H1 (cell line): ENCODE measurements around the gene FRZB. TPM values are rescaled to one million over a fixed set of nuclear protein-coding genes. Genes with fewer than 3 reads are reported as not detected.

Experiments
- CTCF ChIA-PET: fragments of 300-600 bp; sonication (Branson Sonifier 250); formaldehyde crosslinking; loops from one replicate; lab custom pipeline; 2021; ENCODE audit not compliant: partially characterized antibody; lab: Charles Lee
- POLR2A ChIA-PET: fragments of 300-600 bp; sonication (Branson Sonifier 250); formaldehyde crosslinking; loops from one replicate; lab custom pipeline; 2021; ENCODE audit warnings: inconsistent platforms; ENCODE audit not compliant: partially characterized antibody; lab: Charles Lee
- DNase-seq, 2 experiments: peaks; one replicate each; pipeline versions ENCODE4 v3.0.0 to v3.0.0-alpha.2; 2010 to 2022; ENCODE audit warnings: low spot score in 2 of 2, low read depth in 1 of 2, mixed read lengths in 1 of 2
- FAIRE-seq: peaks from 2 replicates; lab custom pipeline; 2011; peaks lifted over from hg19 to GRCh38; lab: Jason Lieb, UNC
- H2AFZ ChIP-seq: 2 replicates; pipeline ENCODE4 v1.8.1; 2012; ENCODE audit warnings: low read length, inconsistent platforms
- H2AK5ac ChIP-seq: 2 replicates; pipeline ENCODE4 v1.6.1; 2013; ENCODE audit warnings: low read depth, low read length
- H2BK120ac ChIP-seq: replicated peaks from 2 replicates; pipeline ENCODE3; 2013; ENCODE audit warnings: low read depth, low read length, inconsistent platforms
- H2BK12ac ChIP-seq: 2 replicates; pipeline ENCODE4 v1.6.1; 2013; ENCODE audit warnings: low read depth, low read length
- H2BK15ac ChIP-seq: 2 replicates; pipeline ENCODE4 v1.6.1; 2013; ENCODE audit warnings: low read length
- H2BK20ac ChIP-seq: 2 replicates; pipeline ENCODE4 v1.6.1; 2013; ENCODE audit warnings: low read length
- H2BK5ac ChIP-seq: 2 replicates; pipeline ENCODE4 v1.6.1; 2013; ENCODE audit warnings: low read depth, low read length
- H3K14ac ChIP-seq: 2 replicates; pipeline ENCODE4 v1.6.1; 2013; ENCODE audit warnings: inconsistent platforms; ENCODE audit not compliant: insufficient read length
- H3K18ac ChIP-seq: 2 replicates; pipeline ENCODE4 v1.6.1; 2013; ENCODE audit warnings: low read length; ENCODE audit errors: extremely low read depth
- H3K23ac ChIP-seq: 2 replicates; pipeline ENCODE4 v1.6.1; 2013; ENCODE audit warnings: inconsistent platforms; ENCODE audit not compliant: insufficient read length
- H3K23me2 ChIP-seq: 2 replicates; pipeline ENCODE4 v1.6.1; 2013; ENCODE audit warnings: low read depth, low read length
- H3K27ac ChIP-seq: 2 replicates; pipeline ENCODE4 v1.6.1; 2011; ENCODE audit warnings: low read depth, low read length, inconsistent platforms
- H3K27me3 ChIP-seq, 4 experiments: replicated peaks in 1 of 4; 1 replicate in 1 of 4; 2 replicates in 3 of 4; pipeline versions ENCODE4 v1.6.1 to v1.8.1; 2011 to 2013; ENCODE audit warnings: low read length in 3 of 4, mild to moderate bottlenecking in 3 of 4, inconsistent platforms in 2 of 4, mixed read lengths in 2 of 4, moderate library complexity in 1 of 4; ENCODE audit not compliant: control insufficient read depth in 3 of 4, insufficient read depth in 3 of 4; ENCODE audit errors: extremely low read depth in 1 of 4
- H3K36me3 ChIP-seq, 4 experiments: 2 replicates each; pipeline versions ENCODE4 v1.6.1 to v1.8.1; 2011 to 2013; ENCODE audit warnings: mild to moderate bottlenecking in 4 of 4, low read length in 3 of 4, moderate library complexity in 2 of 4, control low read depth in 1 of 4, inconsistent platforms in 1 of 4; ENCODE audit not compliant: insufficient read depth in 4 of 4, control insufficient read depth in 2 of 4
- H3K4ac ChIP-seq: replicated peaks from 2 replicates; pipeline ENCODE3; 2013; ENCODE audit warnings: low read length, low read depth, mixed read lengths, inconsistent platforms; ENCODE audit not compliant: insufficient read length
- H3K4me1 ChIP-seq, 4 experiments: replicated peaks in 1 of 4; 1 replicate in 1 of 4; 2 replicates in 3 of 4; pipeline versions ENCODE4 v1.6.1 to v1.8.1; 2011 to 2013; ENCODE audit warnings: low read length in 3 of 4, inconsistent platforms in 2 of 4, mixed read lengths in 1 of 4; ENCODE audit not compliant: insufficient read depth in 4 of 4, control insufficient read depth in 3 of 4
- H3K4me2 ChIP-seq, 2 experiments: 2 replicates each; pipeline versions ENCODE4 v1.6.1 to v1.8.1; 2011 to 2013; ENCODE audit warnings: low read depth in 2 of 2, low read length in 2 of 2, control low read depth in 1 of 2, inconsistent platforms in 1 of 2, mild to moderate bottlenecking in 1 of 2; ENCODE audit not compliant: insufficient read depth in 1 of 2
- H3K4me3 ChIP-seq, 4 experiments: fragments of 200-600, 300-600 bp in 1 of 4; sonication (generic), shearing (Covaris generic), sonication (Bioruptor Twin) in 1 of 4; 2 replicates each; pipeline versions ENCODE4 v1.5.1 to v1.8.1; 2011 to 2016; ENCODE audit warnings: low read length in 4 of 4, low read depth in 3 of 4, control low read depth in 2 of 4, inconsistent platforms in 2 of 4, mild to moderate bottlenecking in 2 of 4, mixed read lengths in 1 of 4, moderate library complexity in 1 of 4; ENCODE audit not compliant: insufficient read depth in 2 of 4; ENCODE audit errors: extremely low read depth in 1 of 4
- H3K56ac ChIP-seq: replicated peaks from 2 replicates; pipeline ENCODE3; 2013; ENCODE audit warnings: low read depth, mild to moderate bottlenecking, mixed read lengths, low read length, inconsistent platforms; ENCODE audit not compliant: insufficient read length
- H3K79me1 ChIP-seq: 2 replicates; pipeline ENCODE4 v1.6.1; 2013; ENCODE audit warnings: low read depth, low read length, control low read depth
- H3K79me2 ChIP-seq, 2 experiments: 2 replicates each; pipeline versions ENCODE4 v1.6.1 to v1.8.1; 2012 to 2013; ENCODE audit warnings: low read length in 2 of 2, mild to moderate bottlenecking in 2 of 2, inconsistent platforms in 1 of 2; ENCODE audit not compliant: insufficient read depth in 2 of 2, control insufficient read depth in 1 of 2
- H3K9ac ChIP-seq, 4 experiments: replicated peaks in 1 of 4; 1 replicate in 1 of 4; 2 replicates in 3 of 4; pipeline versions ENCODE4 v1.6.1 to v1.8.1; 2011 to 2013; ENCODE audit warnings: low read depth in 3 of 4, low read length in 3 of 4, control low read depth in 2 of 4, mild to moderate bottlenecking in 2 of 4, moderate library complexity in 2 of 4, inconsistent platforms in 1 of 4; ENCODE audit errors: extremely low read depth in 1 of 4
- H3K9me3 ChIP-seq, 2 experiments: 2 replicates each; pipeline versions ENCODE4 v1.6.1 to v1.8.1; 2012 to 2013; ENCODE audit warnings: mild to moderate bottlenecking in 2 of 2, moderate library complexity in 2 of 2, control low read depth in 1 of 2, inconsistent platforms in 1 of 2, low read depth in 1 of 2, low read length in 1 of 2, mixed read lengths in 1 of 2; ENCODE audit not compliant: insufficient read depth in 2 of 2
- H4K20me1 ChIP-seq, 2 experiments: replicated peaks in 1 of 2; 2 replicates each; pipeline versions ENCODE3 to v1.8.1; 2011 to 2013; ENCODE audit warnings: inconsistent platforms in 2 of 2, low read length in 2 of 2, mild to moderate bottlenecking in 1 of 2; ENCODE audit not compliant: insufficient read depth in 2 of 2, control insufficient read depth in 1 of 2
- H4K5ac ChIP-seq: 2 replicates; pipeline ENCODE4 v1.6.1; 2013; ENCODE audit warnings: low read length, low read depth, mixed read lengths, inconsistent platforms; ENCODE audit not compliant: insufficient read length
- H4K8ac ChIP-seq: 2 replicates; pipeline ENCODE4 v1.8.0; 2013; ENCODE audit warnings: mild to moderate bottlenecking, moderate library complexity, low read length, inconsistent platforms; ENCODE audit not compliant: insufficient read depth; ENCODE audit errors: extremely low read depth
- H4K91ac ChIP-seq: replicated peaks from 2 replicates; pipeline ENCODE3; 2013; ENCODE audit warnings: low read length, mixed read lengths, inconsistent platforms; ENCODE audit not compliant: insufficient read length
- ATF3 ChIP-seq: IDR thresholded peaks from 2 replicates; pipeline ENCODE4 v1.6.1; 2011; ENCODE audit warnings: low read depth, mild to moderate bottlenecking, low read length; ENCODE audit not compliant: insufficient read depth
- BCL11A ChIP-seq, 2 experiments: IDR thresholded peaks; one replicate each; pipeline ENCODE4 v1.6.1; 2011; ENCODE audit warnings: low read depth in 2 of 2, low read length in 2 of 2, mild to moderate bottlenecking in 2 of 2
- CTBP2 ChIP-seq: IDR thresholded peaks from 2 replicates; pipeline ENCODE4 v1.7.0; 2011; ENCODE audit warnings: borderline replicate concordance, mild to moderate bottlenecking, moderate library complexity, mixed read lengths, low read length; ENCODE audit not compliant: insufficient read depth, insufficient read length
- FOSL1 ChIP-seq: IDR thresholded peaks from 2 replicates; pipeline ENCODE4 v1.6.1; 2011; ENCODE audit warnings: mild to moderate bottlenecking, low read depth, low read length, moderate library complexity; ENCODE audit not compliant: insufficient read depth
- KDM4A ChIP-seq: IDR thresholded peaks from one replicate; pipeline ENCODE4 v1.7.1; 2012; ENCODE audit warnings: low read depth, mild to moderate bottlenecking, moderate library complexity, low read length, inconsistent platforms; ENCODE audit not compliant: severe bottlenecking
- KDM5A ChIP-seq: fragments of 200-600 bp; IDR thresholded peaks from 2 replicates; pipeline ENCODE4 v1.7.1; 2012; ENCODE audit warnings: mild to moderate bottlenecking, low read length, inconsistent platforms, mixed read lengths
- NANOG ChIP-seq: IDR thresholded peaks from 2 replicates; pipeline ENCODE4 v1.6.1; 2011; ENCODE audit warnings: low read length, low read depth, mild to moderate bottlenecking, inconsistent platforms; ENCODE audit not compliant: insufficient read depth, poor library complexity, severe bottlenecking
- POLR2AphosphoS5 ChIP-seq: IDR thresholded peaks from 2 replicates; pipeline ENCODE4 v1.6.1; 2011; ENCODE audit warnings: low read depth, low read length
- RXRA ChIP-seq: IDR thresholded peaks from 2 replicates; pipeline ENCODE4 v1.6.1; 2011; ENCODE audit warnings: low read depth, mild to moderate bottlenecking, low read length, moderate library complexity; ENCODE audit not compliant: insufficient read depth
- SIN3A ChIP-seq, 2 experiments: IDR thresholded peaks in 1 of 2; conservative IDR thresholded peaks in 1 of 2; 2 replicates each; pipeline ENCODE4 v1.6.1; 2011 to 2012; ENCODE audit warnings: low read length in 2 of 2, improper control_type of control experiment in 1 of 2, low read depth in 1 of 2, mild to moderate bottlenecking in 1 of 2
- TAF1 ChIP-seq: IDR thresholded peaks from 2 replicates; pipeline ENCODE4 v1.6.1; 2011; ENCODE audit warnings: mild to moderate bottlenecking, low read depth, low read length
- USF2 ChIP-seq: IDR thresholded peaks from 2 replicates; pipeline ENCODE4 v1.6.1; 2011; ENCODE audit warnings: low read length, improper control_type of control experiment
- WGBS, 2 experiments: shearing (Covaris generic) in 1 of 2; methylation state at CpG; one replicate each; pipeline versions ENCODE4 v1.1.6 to v1.1.7; 2013 to 2015; ENCODE audit warnings: low lambda C conversion rate in 2 of 2, mixed read lengths in 2 of 2, inconsistent platforms in 1 of 2, low coverage in 1 of 2, missing lambda C conversion rate in 1 of 2; ENCODE audit not compliant: insufficient replicate concordance in 2 of 2, insufficient coverage in 1 of 2, insufficient read length in 1 of 2; ENCODE audit errors: extremely low coverage in 1 of 2, missing lambda C conversion rate in 1 of 2; 5-methylcytosine and 5-hydroxymethylcytosine counted together
- polyA plus RNA-seq, 7 experiments: library from polyadenylated mRNA; depleted of rRNA in 3 of 7; stranded (reverse) in 5 of 7; unstranded in 2 of 7; fragments of >200 nt in 5 of 7; fragments of 200-250 nt in 2 of 7; gene quantifications; 1 replicate in 5 of 7; 2 replicates in 1 of 7; 4 replicates in 1 of 7; pipeline versions ENCODE4 v1.2.1 to v1.2.3, GENCODE V29; 2011 to 2013; ENCODE audit warnings: missing spikeins in 2 of 7, mixed read lengths in 2 of 7
- total RNA-seq: library from RNA; stranded (reverse); fragmentation: NEBNext Ultra II Directional; extraction: Animal tissue kit (Norgen Biotek cat#: 25700); gene quantifications from 2 replicates; pipeline ENCODE4 v1.2.1, GENCODE V29; 2021

The FRZB gene
- total and polyA plus RNA-seq, 2 of the 8 experiments (the other 6 are each of a cell fraction or from before 2014, with no cell fraction given), result 4.4 to 4.6 TPM

DNA sequence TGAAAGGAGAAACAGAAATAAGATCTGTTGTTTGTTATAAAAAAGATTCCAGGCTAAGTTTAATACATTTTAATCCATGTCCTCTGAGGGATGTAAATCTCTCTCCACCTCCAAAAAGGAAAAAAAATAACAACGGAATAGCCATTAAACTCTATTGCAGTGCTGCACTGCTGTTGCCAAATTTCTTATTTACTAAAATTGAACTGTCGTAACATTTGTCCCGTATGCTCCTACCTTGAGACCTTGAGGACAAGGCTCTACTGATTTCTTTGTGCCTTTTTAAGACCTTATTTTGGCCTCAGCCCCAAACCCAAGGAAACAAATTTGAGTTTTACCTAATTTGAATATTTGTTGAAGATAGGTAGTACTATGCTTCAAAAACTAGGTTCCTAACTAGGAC lies 56.4 kb downstream of the FRZB start:
- H2BK20ac ChIP-seq, result no peak overlapping the region
- H4K8ac ChIP-seq, result no peak overlapping the region
- POLR2A ChIA-PET, result no interaction called here
- H3K27ac ChIP-seq, result no peak overlapping the region
- no peaks in the 10 kb centered on the region for H3K27me3 ChIP-seq
- no peak overlapping the region for H2BK12ac ChIP-seq
- H3K23ac ChIP-seq, result no peak overlapping the region
- no peak overlapping the region for H3K4me3 ChIP-seq
- no peaks in the 10 kb centered on the region for H3K79me1 ChIP-seq
- FAIRE-seq (no peak), DNase-seq (no peak)
- H4K91ac ChIP-seq, result no peak overlapping the region
- H3K23me2 ChIP-seq, result no peaks in the 10 kb centered on the region
- no peak overlapping the region for H2BK5ac ChIP-seq
- H3K14ac ChIP-seq, result no peak overlapping the region
- no peak overlapping the region for H4K5ac ChIP-seq
- WGBS, 2 experiments, result 83% methylated on average over 3 of the region's 3 CpGs; no CpG with 5 or more reads in 1 of the 2 experiments
- no peaks in the 10 kb centered on the region for H3K9me3 ChIP-seq
- H3K4me2 ChIP-seq, result no peak overlapping the region
- H3K18ac ChIP-seq, result no peak overlapping the region
- no peaks in the 10 kb centered on the region for H3K36me3 ChIP-seq
- CTCF ChIA-PET, result interaction anchor here (0.8 to 1.6 kb wide), 3 partner anchors 42 to 569 kb away, joined by 3 to 8 read pairs (median 3); no protein-coding TSS in a partner anchor
- H3K9ac ChIP-seq, result no peak overlapping the region
- no peak overlapping the region for H3K56ac ChIP-seq
- H2BK120ac ChIP-seq, result no peak overlapping the region
- H3K4ac ChIP-seq, result no peak overlapping the region
- H2BK15ac ChIP-seq, result no peak overlapping the region
- H4K20me1 ChIP-seq, result no peaks in the 10 kb centered on the region
- no peaks in the 10 kb centered on the region for H3K79me2 ChIP-seq
- no peak overlapping the region for H2AK5ac ChIP-seq
- H3K4me1 ChIP-seq, result no peaks in the 10 kb centered on the region
- TF ChIP-seq RXRA, result no peak
- no peak for TF ChIP-seq TAF1
- no peak for TF ChIP-seq NANOG
- TF ChIP-seq KDM5A, result no peak
- TF ChIP-seq ATF3, result no peak
- no peak for TF ChIP-seq USF2
- TF ChIP-seq BCL11A (IDR thresholded peaks at IDR 0.05; ENCODE audit: low read depth in 2 of 2, low read length in 2 of 2), result no peak
- no peak for TF ChIP-seq SIN3A (conservative IDR thresholded peaks at IDR 0.05 in 1 of 2, IDR thresholded peaks at IDR 0.05 in 1 of 2; ENCODE audit: low read depth in 1 of 2, low read length in 2 of 2)
- TF ChIP-seq CTBP2, result no peak
- TF ChIP-seq KDM4A, result no peak
- no peak for TF ChIP-seq POLR2AphosphoS5
- no peak for TF ChIP-seq FOSL1
- no peak overlapping the region for H2AFZ ChIP-seq
